Left renal cortex interstitium (tissue), 4 donors: ENCODE measurements around the gene GGCX. TPM values are rescaled to one million over a fixed set of nuclear protein-coding genes. Genes with fewer than 3 reads are reported as not detected.
"Not testable (repeated sequence)": the region's sequence is repeated elsewhere in the genome, so short reads cannot be mapped to it uniquely, and the experiment has no call there.

ENCODE experiments used
- DNase-seq, 4 donors: peaks; one replicate each; pipeline ENCODE4 v3.0.0-alpha.2; 2013; ENCODE audit warnings: low read depth in 4 of 4, low spot score in 2 of 4, missing footprints in 1 of 4
- polyA plus RNA-seq, 4 donors: library from polyadenylated mRNA; unstranded; fragments of 120-200 nt; gene quantifications; one replicate each; pipeline ENCODE4 v1.2.1, GENCODE V29; 2013; ENCODE audit not compliant: insufficient read length in 4 of 4

The GGCX gene
- polyA plus RNA-seq, 4 donors, result 42.1 to 48.1 (median 43.3) TPM

DNA sequence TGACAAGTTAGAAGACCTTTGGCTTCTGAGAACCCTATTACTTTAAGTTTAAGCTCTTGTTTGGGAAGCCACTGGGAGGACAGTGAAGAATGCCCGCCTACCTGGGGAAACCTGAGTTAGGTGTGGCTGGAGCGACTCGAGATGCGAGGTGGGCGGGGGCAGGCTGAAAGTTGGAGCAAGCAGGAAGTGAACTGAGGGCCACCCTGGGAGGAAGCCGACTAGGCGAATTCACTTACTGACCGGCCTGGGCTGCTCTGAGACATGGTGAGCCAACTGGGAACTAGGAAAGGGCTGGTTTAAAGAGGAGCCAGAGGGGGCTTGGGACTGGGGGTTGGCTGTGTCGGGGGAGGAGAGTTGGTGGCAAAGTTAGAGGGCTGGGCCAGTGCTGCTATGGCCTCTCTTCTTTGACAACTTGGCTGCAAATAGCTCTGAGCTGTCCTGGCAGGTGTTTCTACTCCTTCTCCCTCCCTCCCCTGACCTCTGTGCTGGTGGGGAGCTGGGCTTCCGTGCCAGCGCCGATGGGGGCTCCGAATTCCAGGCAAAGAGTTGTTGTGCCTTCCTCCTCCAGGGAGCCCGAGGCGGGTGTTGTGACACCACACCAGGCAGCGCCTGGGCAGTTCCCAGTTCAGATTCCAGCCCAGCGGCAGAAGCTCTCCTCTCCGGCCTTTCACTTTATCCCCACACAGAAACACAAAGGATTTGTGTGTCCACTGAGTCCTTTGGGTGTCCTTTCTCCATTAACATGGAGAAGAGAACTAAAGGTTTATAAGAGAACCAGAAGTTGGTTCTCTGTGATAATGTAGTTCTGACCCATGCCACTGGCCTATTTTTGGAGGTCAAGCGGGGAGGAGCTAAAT lies 16.3 kb upstream of the GGCX start, which contains the start of gene VAMP8:
Gene VAMP8, plus strand, starts transcription at position 201 of the 857 bp plus-strand sequence. Its CDS starts 61 bp downstream, at position 262.
- DNase-seq, result no peak

DNA sequence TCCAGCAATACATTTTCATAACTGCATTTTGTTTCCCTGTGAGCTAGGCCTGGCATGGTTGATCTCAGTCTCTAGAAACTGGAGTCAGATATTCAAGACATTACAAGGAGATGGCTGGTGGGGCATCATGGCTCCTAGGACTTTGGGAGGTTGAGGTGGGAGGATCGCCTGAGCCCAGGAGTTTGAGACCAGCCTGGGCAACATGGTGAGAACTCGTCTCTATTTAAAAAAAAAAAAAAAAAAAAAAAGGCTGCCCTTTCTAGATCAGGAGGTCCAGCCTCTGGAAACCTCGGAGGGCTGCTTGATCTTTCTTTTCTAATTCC lies 15.7 kb upstream of the GGCX start:
- no peak for DNase-seq

- no peak for DNase-seq
Measured at GRCh38 chr2:85575739-85576138, 14.4 kb upstream of the GGCX start.

DNA sequence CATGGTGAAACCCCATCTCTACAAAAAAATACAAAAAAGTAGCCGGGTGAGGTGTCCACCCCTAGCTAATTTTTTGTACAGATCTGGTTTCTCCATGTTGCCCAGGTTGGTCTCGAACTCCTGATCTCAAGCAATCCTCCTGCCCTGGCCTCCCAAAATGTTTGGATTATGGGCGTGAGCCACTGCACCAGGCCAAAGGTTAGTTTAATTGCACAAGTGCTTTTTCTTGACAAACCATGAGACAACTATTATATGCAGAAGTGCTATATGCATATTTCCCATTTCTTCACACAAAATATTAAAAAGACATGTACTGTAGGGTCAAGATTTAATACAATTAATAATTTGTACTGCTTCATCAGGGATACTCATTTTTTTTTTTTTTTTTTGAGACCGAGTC lies 5.0 kb upstream of the GGCX start:
- DNase-seq, result no peak

DNA sequence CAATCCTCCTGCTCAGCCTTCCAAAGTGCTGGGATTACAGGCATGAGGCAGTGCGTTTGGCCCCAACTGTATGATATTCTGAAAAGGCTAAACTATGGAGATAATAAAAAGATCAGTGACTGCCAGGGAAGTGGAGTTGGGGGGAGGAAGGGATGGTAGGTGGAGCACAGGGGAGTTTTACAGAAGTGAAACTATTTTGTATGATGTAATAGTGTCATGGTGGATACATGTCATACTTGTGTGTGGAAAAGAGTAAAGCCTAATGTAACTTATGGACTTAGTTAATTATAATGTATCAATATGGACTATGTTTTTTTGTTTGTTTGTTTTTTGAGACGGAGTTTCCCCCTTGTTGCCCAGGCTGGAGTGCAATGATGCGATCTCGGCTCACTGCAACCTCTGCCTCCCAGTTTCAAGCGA lies 2.9 kb upstream of the GGCX start:
- DNase-seq, result no peak

GRCh38 chr2:85560812-85561279 lies 447 bp downstream of the GGCX start:
- no peak for DNase-seq

GRCh38 chr2:85560403-85560726 lies 928 bp downstream of the GGCX start:
- not testable (repeated sequence) for DNase-seq

DNA sequence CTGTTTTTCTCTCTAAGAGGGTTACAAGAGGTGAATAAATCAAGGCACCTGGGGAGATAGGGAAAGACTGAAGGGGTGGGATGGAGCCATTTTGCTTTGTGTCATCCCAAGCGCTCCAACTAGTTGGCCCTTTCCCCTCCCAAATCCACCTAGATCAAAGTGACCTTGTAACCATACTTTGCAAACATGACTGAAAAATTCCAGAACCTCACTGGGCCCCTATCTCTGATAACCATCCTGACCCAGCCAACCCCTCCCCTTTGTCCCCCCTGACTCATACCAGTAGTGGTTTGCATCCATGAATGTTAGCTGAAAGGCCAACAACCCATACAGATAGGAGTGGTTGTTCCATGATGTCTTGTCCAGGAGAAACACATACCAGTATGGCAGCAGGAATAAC lies 3.1 kb downstream of the GGCX start:
- no peak for DNase-seq

DNA sequence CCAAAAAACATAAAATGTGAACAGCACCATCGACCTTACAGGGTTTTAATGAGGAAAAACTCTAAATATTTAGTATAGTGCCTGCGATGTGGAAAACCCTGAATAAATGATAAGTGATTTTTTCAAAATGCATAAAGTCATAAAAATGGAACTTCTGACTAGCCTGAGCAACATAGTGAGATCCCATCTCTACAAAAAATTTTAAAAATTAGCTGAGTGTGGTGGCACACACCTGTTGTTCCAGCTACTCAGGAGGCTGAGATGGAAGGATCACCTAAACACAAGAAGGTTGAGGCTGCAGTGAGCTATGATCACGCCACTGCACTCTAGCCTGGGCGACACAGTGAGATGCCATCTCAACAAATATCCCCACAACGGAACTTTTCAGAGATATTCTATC lies 4.2 kb downstream of the GGCX start:
- no peak for DNase-seq

GRCh38 chr2:85554980-85555612 lies 6.2 kb downstream of the GGCX start:
- DNase-seq, result no peak

DNA sequence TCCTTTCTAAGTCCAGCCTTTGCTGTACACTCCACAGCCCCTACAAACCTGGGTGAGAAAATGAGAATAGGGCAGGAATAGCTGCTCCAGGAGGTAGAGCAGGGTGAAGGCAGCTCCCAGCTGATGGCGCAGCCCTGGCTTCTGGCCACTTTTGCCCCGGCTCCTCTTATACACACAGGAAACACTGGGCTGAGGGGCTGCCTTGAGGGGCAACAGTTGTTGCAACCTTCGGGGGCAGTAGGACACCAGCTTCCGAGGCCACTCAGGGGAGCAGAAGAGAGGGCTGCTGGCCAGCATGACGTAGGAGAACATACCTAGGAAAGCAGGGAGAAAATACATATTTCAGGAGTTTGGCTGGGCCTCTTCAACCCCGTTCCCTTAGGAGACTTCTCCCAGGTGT lies 8.1 kb downstream of the GGCX start:
- DNase-seq, result no peak

DNA sequence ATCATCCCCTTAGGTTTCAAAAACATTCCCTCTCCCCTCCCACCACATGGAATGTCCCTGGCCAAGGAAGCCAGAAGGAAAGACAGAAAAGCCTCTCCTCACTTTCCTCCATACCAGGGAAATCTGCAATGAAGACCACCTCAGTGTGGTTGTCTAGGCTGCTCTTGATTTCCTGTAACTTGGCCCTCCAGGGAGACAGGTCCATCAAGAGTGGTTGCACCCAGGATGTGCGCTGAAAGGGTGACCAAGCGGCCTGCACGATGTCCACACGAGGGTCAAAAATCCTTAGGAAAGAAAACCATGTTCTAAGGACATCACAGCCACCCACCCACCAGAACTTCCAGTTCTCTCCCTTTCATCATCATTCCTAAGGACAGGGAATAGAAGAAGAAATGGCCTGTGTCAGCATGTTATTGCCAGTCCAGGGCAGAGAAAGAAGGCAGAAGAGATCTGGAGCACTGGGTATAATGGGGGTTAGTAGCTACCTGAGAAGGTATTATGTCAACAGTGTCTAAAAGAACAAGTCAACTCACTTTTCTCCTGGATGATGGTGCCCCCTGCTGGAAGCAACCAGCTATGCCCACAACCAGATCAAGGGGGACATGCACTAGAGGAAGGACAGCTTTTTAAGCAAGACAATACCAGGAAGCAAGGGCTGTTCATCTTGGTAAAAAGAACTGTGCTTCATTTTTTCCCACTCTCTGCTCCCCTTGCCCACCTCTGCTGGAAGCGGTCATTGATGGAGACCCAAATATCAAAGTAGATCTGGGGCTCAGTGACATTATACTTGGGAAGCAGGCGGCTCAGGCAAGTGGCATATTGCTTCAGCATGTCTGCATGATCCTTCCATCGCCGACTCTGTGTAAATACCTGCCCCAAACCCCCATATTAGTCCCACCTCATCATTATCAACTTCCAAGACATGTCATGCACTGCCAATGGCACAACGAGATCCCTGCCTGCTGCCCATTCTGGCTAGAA lies 9.3 kb downstream of the GGCX start:
- DNase-seq, result peak in 3 of 4 donors; percentile 56 to 72 (median 62)

DNA sequence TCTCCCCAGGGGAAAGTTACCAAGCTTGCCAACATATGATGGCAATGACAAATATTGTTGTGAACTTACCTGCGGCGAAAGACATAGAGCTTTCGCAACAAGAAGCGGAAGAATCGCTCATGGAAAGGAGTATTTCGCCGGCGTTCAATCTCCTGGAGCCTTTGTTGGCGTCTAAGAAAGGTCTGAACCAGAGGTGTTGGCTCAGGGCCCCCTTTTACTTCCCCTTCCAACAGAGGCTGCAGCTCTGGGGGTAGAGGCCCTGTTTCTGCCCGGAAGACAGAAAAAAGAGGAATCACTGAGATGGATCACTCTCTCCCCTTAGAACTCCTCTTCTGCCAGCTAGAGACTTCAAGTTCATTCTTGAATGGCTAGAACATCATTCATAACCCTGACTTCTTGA lies 10.8 kb downstream of the GGCX start:
- no peak for DNase-seq

DNA sequence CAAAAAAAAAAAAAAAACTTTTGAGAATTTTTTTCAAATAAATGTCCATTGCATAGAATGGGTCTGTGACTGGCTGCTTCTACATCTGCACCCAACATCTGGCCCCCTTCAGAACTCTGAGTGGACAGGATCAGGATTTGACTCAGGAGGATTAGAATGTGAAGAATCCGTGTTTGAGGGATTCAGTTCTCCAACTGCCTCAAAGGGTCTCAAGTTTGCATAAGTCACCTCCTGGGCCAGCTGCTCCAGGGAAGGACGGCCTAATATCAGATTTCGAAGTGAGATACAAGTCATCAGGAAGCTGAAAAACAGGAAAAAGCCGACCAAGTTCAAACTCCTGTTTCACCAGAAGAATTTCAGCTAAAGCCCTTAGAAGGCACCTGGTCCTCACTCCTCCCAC lies 11.5 kb downstream of the GGCX start:
- no peak for DNase-seq

- no peak for DNase-seq
Measured at GRCh38 chr2:85549095-85549494, 12.2 kb downstream of the GGCX start.

DNA sequence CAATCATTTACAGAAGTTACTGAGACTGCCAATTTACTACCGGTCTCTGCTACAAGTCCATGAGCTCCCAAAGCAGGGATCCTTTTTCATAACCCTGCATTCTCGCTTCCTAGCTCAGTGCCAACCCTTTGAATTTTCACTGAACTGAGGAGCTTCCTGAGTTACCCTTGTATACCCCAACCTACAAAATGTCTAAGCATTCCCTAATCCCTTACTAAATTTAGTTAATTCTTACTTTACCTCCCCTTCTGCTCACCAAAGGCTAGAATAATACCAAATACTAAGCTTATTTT lies 12.7 kb downstream of the GGCX start:
- no peak for DNase-seq

DNA sequence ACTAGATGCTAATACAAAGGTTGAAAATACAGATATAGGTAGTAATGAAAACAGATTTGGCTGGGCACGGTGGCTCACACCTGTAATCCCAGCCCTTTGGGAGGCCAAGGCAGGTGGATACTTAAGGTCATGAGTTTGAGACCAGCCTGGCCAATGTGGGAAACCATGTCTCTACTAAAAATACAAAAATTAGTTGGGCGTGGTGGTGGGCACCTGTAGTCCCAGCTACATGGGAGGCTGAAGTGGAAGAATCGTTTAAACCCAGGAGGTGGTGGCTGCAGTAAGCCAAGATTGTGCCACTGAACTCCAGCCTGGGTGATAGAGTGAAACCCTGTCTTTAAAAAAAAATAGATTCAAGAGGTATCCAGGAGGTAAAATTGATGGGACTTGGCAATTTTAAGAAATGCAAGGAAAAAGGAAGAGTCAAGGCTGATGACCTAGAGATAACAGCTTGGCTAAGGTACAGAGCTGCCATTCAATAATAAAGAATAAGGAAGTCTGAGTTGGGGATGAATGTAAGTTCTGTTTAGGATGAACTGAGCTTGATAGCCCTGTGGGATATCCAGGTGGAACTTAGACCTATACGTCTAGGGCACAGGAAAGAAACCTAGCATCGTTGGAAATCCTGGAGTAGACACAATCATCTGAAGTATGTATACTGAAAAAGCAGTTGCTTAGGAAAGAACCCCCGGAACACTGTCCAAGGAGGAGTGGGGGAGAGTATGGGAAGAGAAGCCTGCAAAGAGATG lies 13.3 kb downstream of the GGCX start:
- no peak for DNase-seq

- no peak for DNase-seq
Measured at GRCh38 chr2:85547089-85547858, 14.0 kb downstream of the GGCX start.

- DNase-seq, result no peak
Measured at GRCh38 chr2:85545780-85546240, 15.5 kb downstream of the GGCX start.
